ENCODE results near the gene RGS8.

Gene RGS8

DNA sequence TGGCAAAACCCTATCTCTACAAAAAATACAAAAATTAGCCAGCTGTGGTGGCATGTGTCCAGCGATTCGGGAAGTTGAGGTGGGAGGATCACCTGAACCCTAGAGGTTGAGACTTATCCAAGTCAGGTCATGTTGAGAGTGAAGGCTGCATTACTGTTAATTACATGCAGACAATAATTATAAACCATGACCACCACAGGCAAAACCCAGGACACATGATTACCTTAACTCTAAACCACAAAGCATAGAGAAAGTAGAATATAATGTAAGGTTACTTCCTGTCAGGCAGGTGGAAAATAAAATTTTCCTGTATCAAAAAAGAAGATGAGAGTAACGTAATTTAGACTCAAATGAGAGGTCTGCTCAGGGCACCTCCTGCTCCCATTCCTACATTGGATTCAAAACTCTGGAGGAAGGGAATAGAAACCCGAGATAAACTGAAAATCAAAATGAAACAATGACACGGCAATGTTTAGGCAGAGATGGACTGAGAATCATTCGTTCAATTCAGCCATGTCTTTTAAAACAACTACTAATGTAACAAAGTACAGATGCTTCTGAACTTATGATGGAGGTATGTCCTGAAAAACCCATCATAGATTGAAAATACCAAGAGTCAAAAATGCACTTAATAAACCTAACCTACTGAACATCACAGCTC is 33.6 kb downstream of the RGS8 start:
- Histone ChIP-seq H3K9me3 (ENCODE audit: control insufficient read depth, insufficient read depth, low read length) (no peaks in the 10 kb centered on the region), H3K36me3 (ENCODE audit: control insufficient read depth, insufficient read depth, low read length) (no peaks in the 10 kb centered on the region), H3K4me3 (ENCODE audit: low read depth, low read length) (no peak overlapping the region), H3K9ac (ENCODE audit: low read depth, low read length) (no peak overlapping the region), H3K27me3 (ENCODE audit: control insufficient read depth, insufficient read depth, low read length) (no peaks in the 10 kb centered on the region), H3K4me1 (ENCODE audit: control insufficient read depth, insufficient read depth, low read length) (no peaks in the 10 kb centered on the region)

DNA sequence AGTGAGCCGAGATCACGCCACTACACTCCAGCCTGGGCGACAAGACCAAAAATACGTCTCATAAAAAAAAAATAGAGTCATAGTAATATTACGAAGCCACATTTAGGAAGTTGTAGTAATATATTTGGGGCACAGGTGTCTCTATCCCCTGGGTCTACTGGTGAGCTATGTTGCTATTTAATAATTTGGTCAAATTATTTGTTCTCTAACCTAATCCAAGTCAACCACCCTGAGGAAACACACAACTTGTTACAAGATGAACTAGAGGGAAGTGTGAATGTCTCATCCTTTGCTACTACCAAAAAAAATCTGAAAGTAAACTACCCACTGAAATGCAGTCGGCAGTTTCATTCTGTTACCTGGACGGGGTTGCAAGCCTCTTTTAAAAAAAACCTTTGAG is 35.3 kb downstream of the RGS8 start:
- Histone ChIP-seq H3K4me3 (ENCODE audit: low read depth, low read length) (no peak overlapping the region), H3K9ac (ENCODE audit: low read depth, low read length) (no peak overlapping the region), H3K36me3 (ENCODE audit: control insufficient read depth, insufficient read depth, low read length) (no peaks in the 10 kb centered on the region), H3K9me3 (ENCODE audit: control insufficient read depth, insufficient read depth, low read length) (no peaks in the 10 kb centered on the region), H3K4me1 (ENCODE audit: control insufficient read depth, insufficient read depth, low read length) (no peaks in the 10 kb centered on the region), H3K27me3 (ENCODE audit: control insufficient read depth, insufficient read depth, low read length) (no peaks in the 10 kb centered on the region)

DNA sequence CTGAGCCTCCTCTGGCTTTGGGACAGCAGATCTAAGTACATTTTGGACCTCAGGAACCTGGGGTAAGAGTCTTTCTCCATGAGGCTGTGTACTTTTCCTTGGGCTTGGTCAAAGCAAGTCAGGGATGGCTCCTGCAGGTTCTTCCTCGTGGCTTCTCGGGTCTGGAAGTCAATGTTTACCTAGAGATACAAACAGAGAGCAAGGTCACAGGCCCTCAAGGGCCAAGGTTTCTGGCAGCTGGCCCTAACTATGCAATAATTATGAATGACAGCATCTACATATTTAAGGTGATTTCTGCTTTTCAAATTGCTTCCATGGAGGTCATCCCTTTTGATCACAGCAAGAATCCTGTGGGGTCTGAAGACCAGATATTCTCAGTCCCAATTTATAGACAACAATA is 37.6 kb downstream of the RGS8 start:
- no peaks in the 10 kb centered on the region for H3K9me3 ChIP-seq (ENCODE audit: control insufficient read depth, insufficient read depth, low read length)
- H3K4me1 ChIP-seq (ENCODE audit: control insufficient read depth, insufficient read depth, low read length): no peaks in the 10 kb centered on the region
- no peak overlapping the region for H3K9ac ChIP-seq (ENCODE audit: low read depth, low read length)
- H3K27me3 ChIP-seq (ENCODE audit: control insufficient read depth, insufficient read depth, low read length): no peaks in the 10 kb centered on the region
- no peaks in the 10 kb centered on the region for H3K36me3 ChIP-seq (ENCODE audit: control insufficient read depth, insufficient read depth, low read length)
- no peak overlapping the region for H3K4me3 ChIP-seq (ENCODE audit: low read depth, low read length)

DNA sequence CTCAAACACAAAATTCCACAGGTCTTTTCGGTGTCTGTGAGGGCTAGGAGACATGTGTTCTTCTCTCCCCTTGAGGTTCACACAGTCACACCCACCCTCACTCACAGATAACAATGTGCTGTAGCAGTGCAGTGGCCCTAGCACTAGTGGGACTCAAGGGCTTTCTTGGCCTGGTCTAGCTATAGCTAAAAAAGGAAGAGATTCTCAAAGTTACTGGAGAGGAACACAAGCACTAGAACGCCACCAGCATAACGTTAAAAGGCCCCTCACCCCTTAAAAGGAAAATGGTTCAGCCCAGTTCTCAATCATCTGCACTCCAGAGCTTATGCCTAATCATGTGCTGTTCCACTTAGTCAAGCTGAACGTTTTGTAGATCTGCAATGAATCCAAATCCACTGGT is 39.5 kb downstream of the RGS8 start:
- H3K9me3 ChIP-seq (ENCODE audit: control insufficient read depth, insufficient read depth, low read length): no peaks in the 10 kb centered on the region

DNA sequence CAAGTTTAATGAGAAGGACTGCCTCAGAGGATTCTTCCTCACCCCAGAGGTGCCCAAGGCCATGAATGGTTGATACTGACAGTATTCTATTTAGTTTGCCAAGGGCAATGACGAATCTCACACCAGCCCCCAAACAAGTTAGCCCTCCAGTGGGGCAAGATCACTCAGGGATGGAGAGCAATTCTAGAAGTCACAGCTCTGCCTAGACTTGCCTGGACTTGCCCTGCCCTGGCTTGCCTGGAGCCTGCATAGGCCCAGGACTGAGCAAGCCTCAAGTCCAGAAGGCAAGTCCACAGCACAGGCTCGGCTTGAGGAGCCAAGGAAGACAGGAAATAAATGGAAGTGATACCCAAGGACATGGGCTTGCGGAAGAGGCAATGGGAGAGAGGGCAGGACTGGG is 40.7 kb downstream of the RGS8 start:
- no peak overlapping the region for H3K4me3 ChIP-seq (ENCODE audit: low read depth, low read length)
- H3K9ac ChIP-seq (ENCODE audit: low read depth, low read length): no peak overlapping the region
- no peaks in the 10 kb centered on the region for H3K4me1 ChIP-seq (ENCODE audit: control insufficient read depth, insufficient read depth, low read length)
- no peaks in the 10 kb centered on the region for H3K36me3 ChIP-seq (ENCODE audit: control insufficient read depth, insufficient read depth, low read length)
- H3K9me3 ChIP-seq (ENCODE audit: control insufficient read depth, insufficient read depth, low read length): no peaks in the 10 kb centered on the region
- no peaks in the 10 kb centered on the region for H3K27me3 ChIP-seq (ENCODE audit: control insufficient read depth, insufficient read depth, low read length)

More for the DNA sequence above, 39.5 kb downstream of the RGS8 start:
- H3K36me3 ChIP-seq (ENCODE audit: control insufficient read depth, insufficient read depth, low read length): no peaks in the 10 kb centered on the region
- H3K4me1 ChIP-seq (ENCODE audit: control insufficient read depth, insufficient read depth, low read length): no peaks in the 10 kb centered on the region
- no peak overlapping the region for H3K9ac ChIP-seq (ENCODE audit: low read depth, low read length)
- H3K27me3 ChIP-seq (ENCODE audit: control insufficient read depth, insufficient read depth, low read length): no peaks in the 10 kb centered on the region
- H3K4me3 ChIP-seq (ENCODE audit: low read depth, low read length): no peak overlapping the region

DNA sequence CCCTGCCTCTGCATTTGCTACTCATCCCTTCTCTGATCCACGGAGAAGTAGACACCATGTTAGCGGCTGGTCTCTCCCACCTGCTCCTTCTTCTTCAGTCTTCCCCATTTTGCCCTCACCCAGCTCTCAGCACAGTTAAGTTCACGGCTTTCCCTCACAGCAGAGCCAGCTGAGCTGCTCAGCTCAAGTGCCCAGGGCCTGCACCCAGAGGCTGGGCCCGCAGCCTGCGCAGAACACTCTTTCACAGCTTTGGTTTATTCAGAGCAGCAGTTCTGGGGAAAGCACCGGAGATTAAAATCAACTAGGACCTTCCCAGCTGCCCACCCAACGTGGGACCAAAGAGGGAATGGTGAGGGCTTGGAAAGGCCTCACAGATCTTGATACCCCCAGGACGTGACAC is 41.9 kb downstream of the RGS8 start:
- Histone ChIP-seq H3K9ac (ENCODE audit: low read depth, low read length) (no peak overlapping the region), H3K9me3 (ENCODE audit: control insufficient read depth, insufficient read depth, low read length) (no peaks in the 10 kb centered on the region), H3K36me3 (ENCODE audit: control insufficient read depth, insufficient read depth, low read length) (no peaks in the 10 kb centered on the region), H3K27me3 (ENCODE audit: control insufficient read depth, insufficient read depth, low read length) (no peaks in the 10 kb centered on the region), H3K4me3 (ENCODE audit: low read depth, low read length) (no peak overlapping the region), H3K4me1 (ENCODE audit: control insufficient read depth, insufficient read depth, low read length) (no peaks in the 10 kb centered on the region)

DNA sequence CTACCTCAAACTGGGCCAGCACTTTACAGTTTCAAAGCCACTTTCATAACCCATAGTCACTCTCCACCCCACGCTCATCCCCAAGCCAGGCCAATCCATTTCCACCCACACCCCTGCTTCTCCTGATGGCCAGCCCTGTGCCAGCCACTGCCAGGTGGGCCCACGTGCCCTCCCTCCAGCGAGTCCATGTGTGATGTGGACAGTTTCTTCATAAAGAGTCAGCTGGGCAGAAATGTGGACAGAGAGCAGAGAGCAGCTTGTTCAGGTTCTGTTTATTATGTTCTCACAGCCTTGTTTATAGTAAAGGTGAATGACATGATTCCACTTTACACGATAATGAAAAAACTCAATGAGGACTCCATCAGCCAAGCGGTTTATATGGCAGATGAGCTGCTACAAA is 42.8 kb downstream of the RGS8 start:
- Histone ChIP-seq H3K27me3 (ENCODE audit: control insufficient read depth, insufficient read depth, low read length) (no peaks in the 10 kb centered on the region), H3K9me3 (ENCODE audit: control insufficient read depth, insufficient read depth, low read length) (no peaks in the 10 kb centered on the region)

DNA sequence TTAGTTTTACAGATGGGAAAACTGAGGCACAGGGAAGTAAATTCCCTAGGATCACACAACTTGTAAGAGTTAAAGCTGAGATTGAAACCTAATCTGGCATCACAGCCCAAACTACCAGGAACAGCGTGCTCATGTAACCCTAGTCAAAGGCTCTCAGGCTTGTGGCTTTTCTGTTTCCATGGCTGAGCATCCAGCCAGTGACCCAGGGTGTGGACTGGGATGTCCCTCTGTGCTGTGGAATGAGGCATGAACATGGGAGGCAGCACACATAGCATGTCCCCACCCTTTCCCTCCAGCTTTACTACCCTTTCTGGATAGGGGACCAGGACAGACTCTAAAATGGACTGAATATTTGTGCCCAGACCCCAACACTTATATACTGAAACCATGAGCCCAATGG is 45.1 kb downstream of the RGS8 start:
- Histone ChIP-seq H3K4me1 (ENCODE audit: control insufficient read depth, insufficient read depth, low read length) (no peaks in the 10 kb centered on the region), H3K9ac (ENCODE audit: low read depth, low read length) (no peak overlapping the region), H3K36me3 (ENCODE audit: control insufficient read depth, insufficient read depth, low read length) (no peaks in the 10 kb centered on the region), H3K9me3 (ENCODE audit: control insufficient read depth, insufficient read depth, low read length) (no peaks in the 10 kb centered on the region), H3K4me3 (ENCODE audit: low read depth, low read length) (no peak overlapping the region), H3K27me3 (ENCODE audit: control insufficient read depth, insufficient read depth, low read length) (no peaks in the 10 kb centered on the region)

More for the DNA sequence above, 42.8 kb downstream of the RGS8 start:
- Histone ChIP-seq H3K4me1 (ENCODE audit: control insufficient read depth, insufficient read depth, low read length) (no peaks in the 10 kb centered on the region), H3K36me3 (ENCODE audit: control insufficient read depth, insufficient read depth, low read length) (no peaks in the 10 kb centered on the region), H3K9ac (ENCODE audit: low read depth, low read length) (no peak overlapping the region), H3K4me3 (ENCODE audit: low read depth, low read length) (no peak overlapping the region)

DNA sequence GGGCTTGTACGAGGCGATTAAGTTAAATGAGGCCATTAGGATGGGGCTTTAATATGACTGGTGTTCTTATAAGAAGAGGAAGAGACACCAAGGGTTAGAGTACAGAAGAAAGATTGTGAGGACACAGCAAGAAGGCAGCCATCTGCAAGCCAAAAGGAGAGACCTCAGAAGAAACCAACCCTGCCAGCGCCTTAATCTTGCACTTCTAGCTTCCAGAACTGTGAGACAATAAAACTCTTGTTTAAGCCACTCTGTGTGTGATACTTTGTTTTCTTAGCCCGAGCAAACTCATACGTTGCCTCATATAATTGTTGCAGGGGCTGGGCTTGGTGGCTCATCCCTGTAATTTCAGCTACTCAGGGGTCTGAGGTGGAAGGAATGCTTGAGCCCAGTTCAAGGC is 46.6 kb downstream of the RGS8 start:
- Histone ChIP-seq H3K4me1 (ENCODE audit: control insufficient read depth, insufficient read depth, low read length) (peaks cover 4% of the 10 kb centered on the region), H3K9me3 (ENCODE audit: control insufficient read depth, insufficient read depth, low read length) (no peaks in the 10 kb centered on the region), H3K9ac (ENCODE audit: low read depth, low read length) (no peak overlapping the region), H3K36me3 (ENCODE audit: control insufficient read depth, insufficient read depth, low read length) (no peaks in the 10 kb centered on the region), H3K4me3 (ENCODE audit: low read depth, low read length) (no peak overlapping the region), H3K27me3 (ENCODE audit: control insufficient read depth, insufficient read depth, low read length) (no peaks in the 10 kb centered on the region)

DNA sequence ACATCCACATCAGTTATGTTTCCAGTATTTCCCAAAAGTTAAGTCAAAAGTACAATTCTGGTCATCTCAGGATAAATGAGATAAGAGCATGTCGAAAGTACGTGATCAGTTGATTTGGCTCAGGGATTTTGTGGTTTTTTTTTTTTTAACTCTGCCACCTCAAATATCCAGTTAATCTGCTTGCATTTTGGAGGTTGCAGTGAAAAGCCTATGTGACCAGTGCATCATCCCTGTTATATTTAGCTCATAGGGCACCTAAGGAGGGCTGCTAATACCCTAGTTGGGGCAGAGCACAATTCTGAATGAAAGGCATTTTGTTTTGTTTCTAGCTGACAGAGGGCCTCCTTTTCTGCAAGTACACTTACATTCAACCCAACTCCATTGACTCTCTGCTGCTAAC is 48.5 kb downstream of the RGS8 start:
- H3K27me3 ChIP-seq (ENCODE audit: control insufficient read depth, insufficient read depth, low read length): no peaks in the 10 kb centered on the region
- no peaks in the 10 kb centered on the region for H3K36me3 ChIP-seq (ENCODE audit: control insufficient read depth, insufficient read depth, low read length)
- H3K4me3 ChIP-seq (ENCODE audit: low read depth, low read length): no peak overlapping the region
- H3K9ac ChIP-seq (ENCODE audit: low read depth, low read length): no peak overlapping the region
- H3K9me3 ChIP-seq (ENCODE audit: control insufficient read depth, insufficient read depth, low read length): no peaks in the 10 kb centered on the region
- peaks cover 5% of the 10 kb centered on the region for H3K4me1 ChIP-seq (ENCODE audit: control insufficient read depth, insufficient read depth, low read length)

Measured in iPS-15b (cell line).